Keratinocyte (primary cell): ENCODE data around the gene ARHGAP8. TPM values are rescaled to one million over a fixed set of nuclear protein-coding genes. Genes with fewer than 3 reads are reported as not detected.

ENCODE experiments used
- DNase-seq: peaks from one replicate; pipeline ENCODE4 v3.0.0-alpha.2; 2011; ENCODE audit warnings: low read depth, missing footprints, low spot score
- FAIRE-seq: peaks from 2 replicates; lab custom pipeline; 2011; peaks lifted over from hg19 to GRCh38; lab: Jason Lieb, UNC
- H2AFZ ChIP-seq: 2 replicates; pipeline ENCODE4 v1.6.0; 2012; ENCODE audit warnings: low read length, control low read depth, inconsistent platforms; ENCODE audit not compliant: control insufficient read depth
- H3K27ac ChIP-seq: 2 replicates; pipeline ENCODE4 v1.5.1; 2011; ENCODE audit warnings: low read length; ENCODE audit not compliant: control insufficient read depth, insufficient read depth
- H3K27me3 ChIP-seq: 3 replicates; pipeline ENCODE4 v1.6.0; 2011; ENCODE audit warnings: low read length; ENCODE audit not compliant: control insufficient read depth, insufficient read depth; ENCODE audit errors: extremely low read depth
- H3K36me3 ChIP-seq, 2 experiments: 2 replicates in 1 of 2; 3 replicates in 1 of 2; pipeline ENCODE4 v1.5.1; 2011; ENCODE audit warnings: low read length in 2 of 2, mild to moderate bottlenecking in 1 of 2; ENCODE audit not compliant: control insufficient read depth in 2 of 2, insufficient read depth in 2 of 2; ENCODE audit errors: extremely low read depth in 1 of 2
- H3K4me1 ChIP-seq: 3 replicates; pipeline ENCODE4 v1.5.1; 2011; ENCODE audit warnings: low read length; ENCODE audit not compliant: control insufficient read depth, insufficient read depth; ENCODE audit errors: extremely low read depth
- H3K4me2 ChIP-seq: 3 replicates; pipeline ENCODE4 v1.6.0; 2011; ENCODE audit warnings: low read depth, low read length; ENCODE audit not compliant: control insufficient read depth, insufficient read depth; ENCODE audit errors: extremely low read depth
- H3K4me3 ChIP-seq, 3 experiments: fragments of 200-600 bp in 1 of 3; sonication (generic) in 1 of 3; 2 replicates in 2 of 3; 3 replicates in 1 of 3; pipeline ENCODE4 v1.5.1; 2011 to 2016; ENCODE audit warnings: low read length in 3 of 3, mild to moderate bottlenecking in 3 of 3, control low read depth in 2 of 3, inconsistent platforms in 1 of 3, low read depth in 1 of 3, mixed read lengths in 1 of 3, mixed run types in 1 of 3, moderate library complexity in 1 of 3; ENCODE audit not compliant: control insufficient read depth in 2 of 3, insufficient read depth in 2 of 3; ENCODE audit errors: extremely low read depth in 1 of 3
- H3K79me2 ChIP-seq: 2 replicates; pipeline ENCODE4 v1.6.0; 2012; ENCODE audit warnings: low read length; ENCODE audit not compliant: control insufficient read depth, insufficient read depth
- H3K9ac ChIP-seq: 3 replicates; pipeline ENCODE4 v1.6.0; 2011; ENCODE audit warnings: low read length; ENCODE audit not compliant: control insufficient read depth, insufficient read depth; ENCODE audit errors: extremely low read depth
- H3K9me1 ChIP-seq: 3 replicates; pipeline ENCODE4 v1.6.0; 2011; ENCODE audit warnings: low read length; ENCODE audit not compliant: control insufficient read depth, insufficient read depth; ENCODE audit errors: extremely low read depth
- H3K9me3 ChIP-seq: 2 replicates; pipeline ENCODE4 v1.5.1; 2012; ENCODE audit warnings: low read depth, low read length; ENCODE audit not compliant: control insufficient read depth
- H4K20me1 ChIP-seq: 3 replicates; pipeline ENCODE4 v1.6.0; 2011; ENCODE audit warnings: low read length; ENCODE audit not compliant: control insufficient read depth, insufficient read depth; ENCODE audit errors: extremely low read depth
- CTCF ChIP-seq, 3 experiments: IDR thresholded peaks in 1 of 3; conservative IDR thresholded peaks in 1 of 3; optimal IDR thresholded peaks in 1 of 3; 2 replicates in 2 of 3; 3 replicates in 1 of 3; pipeline versions ENCODE3 to v1.5.1; 2011; ENCODE audit warnings: low read length in 3 of 3, mild to moderate bottlenecking in 3 of 3, moderate library complexity in 2 of 3, control low read depth in 1 of 3, inconsistent platforms in 1 of 3; ENCODE audit not compliant: insufficient read depth in 2 of 3; ENCODE audit errors: extremely low read depth in 1 of 3
- EZH2 ChIP-seq: IDR thresholded peaks from one replicate; pipeline ENCODE4 v1.6.1; 2012; ENCODE audit warnings: inconsistent platforms, mild to moderate bottlenecking, low read length, moderate library complexity
- dilution Hi-C: fragments of 300-500 bp; cut with MboI; formaldehyde crosslinking; loops from one replicate; pipeline ENCODE4 v1.7.0; 2020; ENCODE audit warnings: low sequenced_read_pairs; ENCODE audit not compliant: extremely low pct_ligation_motif_present
- polyA plus RNA-seq, 5 experiments: library from polyadenylated mRNA; depleted of rRNA in 3 of 5; stranded (reverse) in 3 of 5; stranded (forward) in 1 of 5; unstranded in 1 of 5; fragments of >200 nt; gene quantifications; 1 replicate in 1 of 5; 2 replicates in 3 of 5; 3 replicates in 1 of 5; pipeline versions ENCODE4 v1.2.1 to v1.2.3, GENCODE V29; 2011 to 2012; ENCODE audit warnings: missing spikeins in 2 of 5, low read depth in 1 of 5, low replicate concordance in 1 of 5

Gene ARHGAP8
- polyA plus RNA-seq, 1 donor (not counting 4 experiments of a cell fraction or from before 2014, with no cell fraction given) = 21.3 TPM

GRCh38 chr22:44876921-44877320, 124.5 kb downstream of the ARHGAP8 start:
- Histone ChIP-seq H3K9ac (no peak overlapping the region), H3K4me2 (no peak overlapping the region), H3K9me3 (peaks cover under 1% of the 10 kb centered on the region), H2AFZ (no peak overlapping the region), H3K9me1 (no peaks in the 10 kb centered on the region), H3K27ac (no peak overlapping the region), H3K4me3 (no peak overlapping the region), H3K79me2 (no peaks in the 10 kb centered on the region), H3K36me3 (no peaks in the 10 kb centered on the region), H3K27me3 (no peaks in the 10 kb centered on the region), H3K4me1 (no peaks in the 10 kb centered on the region), H4K20me1 (no peaks in the 10 kb centered on the region)
- FAIRE-seq = no peak
- TF ChIP-seq EZH2 = no peak
- no peak for TF ChIP-seq CTCF (optimal IDR thresholded peaks at IDR 0.05 in 1 of 3, IDR thresholded peaks at IDR 0.05 in 1 of 3, conservative IDR thresholded peaks at IDR 0.05 in 1 of 3; ENCODE audit: extremely low read depth in 1 of 3, insufficient read depth in 2 of 3, low read length in 3 of 3)
- dilution Hi-C loops = no loop called here
- DNase-seq = no peak

GRCh38 chr22:44878483-44879300, 126.3 kb downstream of the ARHGAP8 start:
- H3K4me1 ChIP-seq = no peaks in the 10 kb centered on the region
- no peak overlapping the region for H3K9ac ChIP-seq
- H3K9me3 ChIP-seq = no peaks in the 10 kb centered on the region
- no peaks in the 10 kb centered on the region for H4K20me1 ChIP-seq
- no peak overlapping the region for H3K27ac ChIP-seq
- no peaks in the 10 kb centered on the region for H3K79me2 ChIP-seq
- FAIRE-seq = no peak
- no peak overlapping the region for H3K4me2 ChIP-seq
- TF ChIP-seq CTCF (optimal IDR thresholded peaks at IDR 0.05 in 1 of 3, IDR thresholded peaks at IDR 0.05 in 1 of 3, conservative IDR thresholded peaks at IDR 0.05 in 1 of 3; ENCODE audit: extremely low read depth in 1 of 3, insufficient read depth in 2 of 3, low read length in 3 of 3) = no peak
- TF ChIP-seq EZH2 = no peak
- H2AFZ ChIP-seq = no peak overlapping the region
- no peak overlapping the region for H3K4me3 ChIP-seq
- H3K36me3 ChIP-seq = no peaks in the 10 kb centered on the region
- no peaks in the 10 kb centered on the region for H3K27me3 ChIP-seq
- no peak for DNase-seq
- dilution Hi-C loops = no loop called here
- H3K9me1 ChIP-seq = no peaks in the 10 kb centered on the region
